Keratinocyte (primary cell): Measurements from ENCODE around the gene TSPAN2. TPM values are rescaled to one million over a fixed set of nuclear protein-coding genes. Genes with fewer than 3 reads are reported as not detected.

Experiments
- DNase-seq: peaks from one replicate; pipeline ENCODE4 v3.0.0-alpha.2; 2011; ENCODE audit warnings: low read depth, missing footprints, low spot score
- FAIRE-seq: peaks from 2 replicates; lab custom pipeline; 2011; peaks lifted over from hg19 to GRCh38; lab: Jason Lieb, UNC
- H2AFZ ChIP-seq: 2 replicates; pipeline ENCODE4 v1.6.0; 2012; ENCODE audit warnings: low read length, control low read depth, inconsistent platforms; ENCODE audit not compliant: control insufficient read depth
- H3K27ac ChIP-seq: 2 replicates; pipeline ENCODE4 v1.5.1; 2011; ENCODE audit warnings: low read length; ENCODE audit not compliant: control insufficient read depth, insufficient read depth
- H3K27me3 ChIP-seq: 3 replicates; pipeline ENCODE4 v1.6.0; 2011; ENCODE audit warnings: low read length; ENCODE audit not compliant: control insufficient read depth, insufficient read depth; ENCODE audit errors: extremely low read depth
- H3K36me3 ChIP-seq, 2 experiments: 2 replicates in 1 of 2; 3 replicates in 1 of 2; pipeline ENCODE4 v1.5.1; 2011; ENCODE audit warnings: low read length in 2 of 2, mild to moderate bottlenecking in 1 of 2; ENCODE audit not compliant: control insufficient read depth in 2 of 2, insufficient read depth in 2 of 2; ENCODE audit errors: extremely low read depth in 1 of 2
- H3K4me1 ChIP-seq: 3 replicates; pipeline ENCODE4 v1.5.1; 2011; ENCODE audit warnings: low read length; ENCODE audit not compliant: control insufficient read depth, insufficient read depth; ENCODE audit errors: extremely low read depth
- H3K4me2 ChIP-seq: 3 replicates; pipeline ENCODE4 v1.6.0; 2011; ENCODE audit warnings: low read depth, low read length; ENCODE audit not compliant: control insufficient read depth, insufficient read depth; ENCODE audit errors: extremely low read depth
- H3K4me3 ChIP-seq, 3 experiments: fragments of 200-600 bp in 1 of 3; sonication (generic) in 1 of 3; 2 replicates in 2 of 3; 3 replicates in 1 of 3; pipeline ENCODE4 v1.5.1; 2011 to 2016; ENCODE audit warnings: low read length in 3 of 3, mild to moderate bottlenecking in 3 of 3, control low read depth in 2 of 3, inconsistent platforms in 1 of 3, low read depth in 1 of 3, mixed read lengths in 1 of 3, mixed run types in 1 of 3, moderate library complexity in 1 of 3; ENCODE audit not compliant: control insufficient read depth in 2 of 3, insufficient read depth in 2 of 3; ENCODE audit errors: extremely low read depth in 1 of 3
- H3K79me2 ChIP-seq: 2 replicates; pipeline ENCODE4 v1.6.0; 2012; ENCODE audit warnings: low read length; ENCODE audit not compliant: control insufficient read depth, insufficient read depth
- H3K9ac ChIP-seq: 3 replicates; pipeline ENCODE4 v1.6.0; 2011; ENCODE audit warnings: low read length; ENCODE audit not compliant: control insufficient read depth, insufficient read depth; ENCODE audit errors: extremely low read depth
- H3K9me1 ChIP-seq: 3 replicates; pipeline ENCODE4 v1.6.0; 2011; ENCODE audit warnings: low read length; ENCODE audit not compliant: control insufficient read depth, insufficient read depth; ENCODE audit errors: extremely low read depth
- H3K9me3 ChIP-seq: 2 replicates; pipeline ENCODE4 v1.5.1; 2012; ENCODE audit warnings: low read depth, low read length; ENCODE audit not compliant: control insufficient read depth
- H4K20me1 ChIP-seq: 3 replicates; pipeline ENCODE4 v1.6.0; 2011; ENCODE audit warnings: low read length; ENCODE audit not compliant: control insufficient read depth, insufficient read depth; ENCODE audit errors: extremely low read depth
- EZH2 ChIP-seq: IDR thresholded peaks from one replicate; pipeline ENCODE4 v1.6.1; 2012; ENCODE audit warnings: inconsistent platforms, mild to moderate bottlenecking, low read length, moderate library complexity
- dilution Hi-C: fragments of 300-500 bp; cut with MboI; formaldehyde crosslinking; loops from one replicate; pipeline ENCODE4 v1.7.0; 2020; ENCODE audit warnings: low sequenced_read_pairs; ENCODE audit not compliant: extremely low pct_ligation_motif_present
- polyA plus RNA-seq, 5 experiments: library from polyadenylated mRNA; depleted of rRNA in 3 of 5; stranded (reverse) in 3 of 5; stranded (forward) in 1 of 5; unstranded in 1 of 5; fragments of >200 nt; gene quantifications; 1 replicate in 1 of 5; 2 replicates in 3 of 5; 3 replicates in 1 of 5; pipeline versions ENCODE4 v1.2.1 to v1.2.3, GENCODE V29; 2011 to 2012; ENCODE audit warnings: missing spikeins in 2 of 5, low read depth in 1 of 5, low replicate concordance in 1 of 5
- TF ChIP-seq, protein P1 (sequence below), 3 experiments: IDR thresholded peaks in 1 of 3; conservative IDR thresholded peaks in 1 of 3; optimal IDR thresholded peaks in 1 of 3; 2 replicates in 2 of 3; 3 replicates in 1 of 3; pipeline versions ENCODE3 to v1.5.1; 2011; ENCODE audit warnings: low read length in 3 of 3, mild to moderate bottlenecking in 3 of 3, moderate library complexity in 2 of 3, control low read depth in 1 of 3, inconsistent platforms in 1 of 3; ENCODE audit not compliant: insufficient read depth in 2 of 3; ENCODE audit errors: extremely low read depth in 1 of 3

The TSPAN2 gene
- polyA plus RNA-seq, 1 donor (not counting 4 experiments of a cell fraction or from before 2014, with no cell fraction given): 0.37 TPM

- dilution Hi-C loops: no loop called here
- H3K9me3 ChIP-seq: no peaks in the 10 kb centered on the region
- no peaks in the 10 kb centered on the region for H3K27me3 ChIP-seq
- H3K4me2 ChIP-seq: no peak overlapping the region
- no peak overlapping the region for H3K27ac ChIP-seq
- DNase-seq (no peak), FAIRE-seq (no peak)
- no peaks in the 10 kb centered on the region for H3K9me1 ChIP-seq
- H3K79me2 ChIP-seq: no peaks in the 10 kb centered on the region
- H3K4me3 ChIP-seq: no peak overlapping the region
- H3K9ac ChIP-seq: no peak overlapping the region
- H3K4me1 ChIP-seq: peaks cover 16% of the 10 kb centered on the region
- TF ChIP-seq, protein P1, sequence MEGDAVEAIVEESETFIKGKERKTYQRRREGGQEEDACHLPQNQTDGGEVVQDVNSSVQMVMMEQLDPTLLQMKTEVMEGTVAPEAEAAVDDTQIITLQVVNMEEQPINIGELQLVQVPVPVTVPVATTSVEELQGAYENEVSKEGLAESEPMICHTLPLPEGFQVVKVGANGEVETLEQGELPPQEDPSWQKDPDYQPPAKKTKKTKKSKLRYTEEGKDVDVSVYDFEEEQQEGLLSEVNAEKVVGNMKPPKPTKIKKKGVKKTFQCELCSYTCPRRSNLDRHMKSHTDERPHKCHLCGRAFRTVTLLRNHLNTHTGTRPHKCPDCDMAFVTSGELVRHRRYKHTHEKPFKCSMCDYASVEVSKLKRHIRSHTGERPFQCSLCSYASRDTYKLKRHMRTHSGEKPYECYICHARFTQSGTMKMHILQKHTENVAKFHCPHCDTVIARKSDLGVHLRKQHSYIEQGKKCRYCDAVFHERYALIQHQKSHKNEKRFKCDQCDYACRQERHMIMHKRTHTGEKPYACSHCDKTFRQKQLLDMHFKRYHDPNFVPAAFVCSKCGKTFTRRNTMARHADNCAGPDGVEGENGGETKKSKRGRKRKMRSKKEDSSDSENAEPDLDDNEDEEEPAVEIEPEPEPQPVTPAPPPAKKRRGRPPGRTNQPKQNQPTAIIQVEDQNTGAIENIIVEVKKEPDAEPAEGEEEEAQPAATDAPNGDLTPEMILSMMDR (optimal IDR thresholded peaks at IDR 0.05 in 1 of 3, IDR thresholded peaks at IDR 0.05 in 1 of 3, conservative IDR thresholded peaks at IDR 0.05 in 1 of 3; ENCODE audit: extremely low read depth in 1 of 3, insufficient read depth in 2 of 3, low read length in 3 of 3): no peak
- TF ChIP-seq EZH2: no peak
- H2AFZ ChIP-seq: no peak overlapping the region
- no peaks in the 10 kb centered on the region for H3K36me3 ChIP-seq
- H4K20me1 ChIP-seq: no peaks in the 10 kb centered on the region
These were observed 15.8 kb downstream of the TSPAN2 start for GRCh38 chr1:115073298-115074087.

DNA sequence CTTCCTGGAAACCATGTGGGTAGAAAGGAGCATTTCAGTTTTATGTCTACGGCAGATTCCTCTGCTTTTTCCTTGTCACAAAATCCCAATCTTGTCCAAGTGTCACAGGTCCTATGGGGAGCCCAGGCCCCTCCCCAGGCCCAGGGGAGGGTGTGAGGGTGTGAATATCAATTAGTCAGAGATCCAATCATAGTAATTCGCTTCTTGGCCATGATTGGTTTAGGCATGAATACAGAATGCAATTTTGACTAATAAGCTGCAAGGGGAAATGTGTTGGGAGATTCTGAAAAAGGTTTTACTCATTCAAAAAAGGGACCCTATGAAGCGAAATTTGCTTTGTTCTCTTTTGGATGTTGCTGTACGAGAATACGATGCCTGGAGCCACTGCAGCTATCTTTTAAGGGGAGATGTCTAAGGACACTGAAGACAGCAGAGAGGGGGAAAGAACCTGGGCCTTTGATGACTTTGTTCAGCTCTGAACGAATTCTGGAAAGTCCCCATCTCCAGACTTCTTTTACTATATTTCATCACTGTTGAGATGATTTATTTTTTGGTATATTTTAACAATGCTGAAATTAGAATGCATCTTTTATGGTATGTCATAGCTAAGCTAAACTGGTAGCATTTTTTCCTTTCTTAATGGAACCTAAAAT, 18.2 kb downstream of the TSPAN2 start:
- Histone ChIP-seq H3K79me2 (no peaks in the 10 kb centered on the region), H3K4me3 (no peak overlapping the region), H3K36me3 (no peaks in the 10 kb centered on the region), H3K27me3 (no peaks in the 10 kb centered on the region), H4K20me1 (no peaks in the 10 kb centered on the region), H3K4me1 (peaks cover 34% of the 10 kb centered on the region), H3K27ac (no peak overlapping the region), H3K4me2 (no peak overlapping the region), H3K9me1 (no peaks in the 10 kb centered on the region), H3K9ac (no peak overlapping the region), H3K9me3 (no peaks in the 10 kb centered on the region), H2AFZ (no peak overlapping the region)
- DNase-seq (no peak), FAIRE-seq (no peak)
- TF ChIP-seq EZH2: no peak
- TF ChIP-seq, protein P1 (optimal IDR thresholded peaks at IDR 0.05 in 1 of 3, IDR thresholded peaks at IDR 0.05 in 1 of 3, conservative IDR thresholded peaks at IDR 0.05 in 1 of 3; ENCODE audit: extremely low read depth in 1 of 3, insufficient read depth in 2 of 3, low read length in 3 of 3): no peak
- dilution Hi-C loops: no loop called here
